ENCODE results near the gene KLHL18.
"Not testable (repeated sequence)": the region's sequence is repeated elsewhere in the genome, so short reads cannot be mapped to it uniquely, and the experiment has no call there.

The KLHL18 gene

GRCh38 chr3:47282424-47283192 is at the start of gene KLHL18, which contains the start of gene KIF9:
TSS of gene KLHL18 (plus strand) at chr3:47282944. CDS start at chr3:47282966, 22 bp downstream.
TSS of gene KIF9 (minus strand) at chr3:47282799. CDS start at chr3:47277374, 5,425 bp downstream.
- DNase-seq (ENCODE audit: low read depth in 2 of 2) = peak; percentile 89 to 92

GRCh38 chr3:47238017-47238416 is 44.7 kb upstream of the KLHL18 start:
- DNase-seq (ENCODE audit: low read depth in 2 of 2) = no peak

GRCh38 chr3:47239929-47240328 is 42.8 kb upstream of the KLHL18 start:
- DNase-seq (ENCODE audit: low read depth in 2 of 2) = no peak

GRCh38 chr3:47243419-47244147 is 39.2 kb upstream of the KLHL18 start:
- DNase-seq (ENCODE audit: low read depth in 2 of 2) = no peak

- DNase-seq (ENCODE audit: low read depth in 2 of 2) = no peak
Measured at GRCh38 chr3:47244531-47245100, 38.1 kb upstream of the KLHL18 start.

GRCh38 chr3:47245271-47245670 is 37.5 kb upstream of the KLHL18 start:
- no peak for DNase-seq (ENCODE audit: low read depth in 2 of 2)

- DNase-seq (ENCODE audit: low read depth in 2 of 2) = no peak
Measured at GRCh38 chr3:47247131-47248064, 35.3 kb upstream of the KLHL18 start.

GRCh38 chr3:47250309-47251060 is 32.3 kb upstream of the KLHL18 start:
- DNase-seq (ENCODE audit: low read depth in 2 of 2) = no peak

- DNase-seq (ENCODE audit: low read depth in 2 of 2) = not testable (repeated sequence)
Measured at GRCh38 chr3:47251085-47251484, 31.7 kb upstream of the KLHL18 start.

GRCh38 chr3:47251689-47252088 is 31.1 kb upstream of the KLHL18 start:
- DNase-seq (ENCODE audit: low read depth in 2 of 2) = no peak

- DNase-seq (ENCODE audit: low read depth in 2 of 2) = not testable (repeated sequence)
Measured at GRCh38 chr3:47256331-47256730, 26.4 kb upstream of the KLHL18 start.

- DNase-seq (ENCODE audit: low read depth in 2 of 2) = no peak
Measured at GRCh38 chr3:47259114-47259513, 23.6 kb upstream of the KLHL18 start.

- no peak for DNase-seq (ENCODE audit: low read depth in 2 of 2)
Measured at GRCh38 chr3:47260605-47261004, 22.1 kb upstream of the KLHL18 start.

GRCh38 chr3:47261301-47261700 is 21.4 kb upstream of the KLHL18 start:
- no peak for DNase-seq (ENCODE audit: low read depth in 2 of 2)

GRCh38 chr3:47265008-47265407 is 17.7 kb upstream of the KLHL18 start:
- no peak for DNase-seq (ENCODE audit: low read depth in 2 of 2)

- DNase-seq (ENCODE audit: low read depth in 2 of 2) = no peak
Measured at GRCh38 chr3:47265725-47266428, 16.9 kb upstream of the KLHL18 start.

- peak; percentile 15 to 31 for DNase-seq (ENCODE audit: low read depth in 2 of 2)
Measured at GRCh38 chr3:47266709-47267489, 15.8 kb upstream of the KLHL18 start.

GRCh38 chr3:47267490-47267824 is 15.3 kb upstream of the KLHL18 start:
- DNase-seq (ENCODE audit: low read depth in 2 of 2) = no peak

GRCh38 chr3:47270526-47270925 is 12.2 kb upstream of the KLHL18 start:
- DNase-seq (ENCODE audit: low read depth in 2 of 2) = no peak

Data from stimulated activated CD8-positive, alpha-beta memory T cell treated with anti-CD3 and anti-CD28 coated beads, Interleukin-7, amount 100 ng/mL, for 1 hour (primary cell).